GM23338 (cell line): ENCODE results near the gene FGF8. TPM values are rescaled to one million over a fixed set of nuclear protein-coding genes. Genes with fewer than 3 reads are reported as not detected.

Experiments
- ATAC-seq: fragments of 200-7000 bp; cut with Tn5 transposase; 3 replicates; pipeline ENCODE4 v1.9.1; 2020
- DNase-seq: peaks from one replicate; pipeline ENCODE4 v3.0.0-alpha.2; 2015; ENCODE audit warnings: low spot score
- H2AFZ ChIP-seq: fragments of 200-600 bp; sonication (generic); 2 replicates; pipeline ENCODE4 v1.8.0; 2016; ENCODE audit warnings: antibody characterized with exemption, mild to moderate bottlenecking, moderate library complexity
- H3F3A ChIP-seq: fragments of 200-600 bp; sonication (generic); replicated peaks from 2 replicates; pipeline ENCODE4 v1.8.0; 2017; ENCODE audit warnings: antibody characterized with exemption, mixed run types, low read depth
- H3K27ac ChIP-seq: fragments of 200-600 bp; sonication (generic); 2 replicates; pipeline ENCODE4 v1.6.1; 2016; ENCODE audit warnings: low read depth
- H3K27me3 ChIP-seq: fragments of 200-600 bp; sonication (generic); 2 replicates; pipeline ENCODE4 v1.8.0; 2016; ENCODE audit warnings: mild to moderate bottlenecking, mixed run types, moderate library complexity; ENCODE audit not compliant: insufficient read depth
- H3K36me3 ChIP-seq: fragments of 200-600 bp; sonication (generic); 2 replicates; pipeline ENCODE4 v1.8.0; 2016; ENCODE audit warnings: mild to moderate bottlenecking; ENCODE audit not compliant: insufficient read depth
- H3K4me1 ChIP-seq: fragments of 200-600 bp; sonication (generic); 2 replicates; pipeline ENCODE4 v1.8.0; 2016; ENCODE audit warnings: mild to moderate bottlenecking, moderate library complexity; ENCODE audit not compliant: insufficient read depth
- H3K4me2 ChIP-seq: fragments of 200-600 bp; sonication (generic); 2 replicates; pipeline ENCODE4 v1.7.1; 2017; ENCODE audit warnings: mixed run types
- H3K4me3 ChIP-seq: fragments of 200-600 bp; sonication (generic); 2 replicates; pipeline ENCODE4 v1.6.1; 2016; ENCODE audit warnings: mixed run types
- H3K79me2 ChIP-seq: fragments of 200-600 bp; sonication (generic); replicated peaks from 2 replicates; pipeline ENCODE4 v1.8.0; 2017; ENCODE audit warnings: mild to moderate bottlenecking; ENCODE audit not compliant: insufficient read depth
- H3K9me2 ChIP-seq: fragments of 200-600 bp; sonication (generic); 2 replicates; pipeline ENCODE4 v1.8.0; 2017; ENCODE audit not compliant: insufficient read depth
- H4K20me1 ChIP-seq: fragments of 200-600 bp; sonication (generic); replicated peaks from 2 replicates; pipeline ENCODE4 v1.8.0; 2017; ENCODE audit warnings: mild to moderate bottlenecking; ENCODE audit not compliant: insufficient read depth
- H3K27ac Mint-ChIP-seq: 2 replicates; pipeline ENCODE4 v1.8.0; 2020; ENCODE audit warnings: inconsistent platforms, mild to moderate bottlenecking, moderate library complexity, mixed read lengths
- H3K27me3 Mint-ChIP-seq: 3 replicates; pipeline ENCODE4 v1.8.0; 2022; ENCODE audit warnings: low read depth, mild to moderate bottlenecking, moderate library complexity, mixed read lengths, inconsistent platforms; ENCODE audit not compliant: insufficient read depth, poor library complexity
- H3K36me3 Mint-ChIP-seq: 3 replicates; pipeline ENCODE4 v1.8.0; 2021; ENCODE audit warnings: low read depth, mild to moderate bottlenecking, inconsistent platforms, moderate library complexity, mixed read lengths
- H3K4me1 Mint-ChIP-seq: 3 replicates; pipeline ENCODE4 v1.8.0; 2020; ENCODE audit warnings: mild to moderate bottlenecking, inconsistent platforms, mixed read lengths
- H3K4me3 Mint-ChIP-seq: 3 replicates; pipeline ENCODE4 v1.8.0; 2021; ENCODE audit warnings: moderate library complexity, mild to moderate bottlenecking, inconsistent platforms, mixed read lengths
- H3K9me3 Mint-ChIP-seq: 3 replicates; pipeline ENCODE4 v1.8.0; 2020; ENCODE audit warnings: moderate library complexity, mild to moderate bottlenecking, inconsistent platforms, mixed read lengths
- CREB1 ChIP-seq: fragments of 250-450 bp; sonication (Bioruptor Pico); IDR thresholded peaks from 2 replicates; pipeline ENCODE4 v1.5.0; 2020; ENCODE audit warnings: low read depth, mild to moderate bottlenecking, moderate library complexity
- EZH2 ChIP-seq: fragments of 200-600 bp; sonication (generic); IDR thresholded peaks from one replicate; pipeline ENCODE4 v1.8.0; 2017; ENCODE audit warnings: antibody characterized with exemption, mild to moderate bottlenecking, low read depth; ENCODE audit not compliant: unreplicated experiment
- EZH2phosphoT487 ChIP-seq: fragments of 200-600 bp; sonication (generic); IDR thresholded peaks from one replicate; pipeline ENCODE4 v1.8.1; 2018; ENCODE audit warnings: antibody characterized with exemption; ENCODE audit not compliant: unreplicated experiment
- JUNB ChIP-seq: IDR thresholded peaks from one replicate; pipeline ENCODE4 v1.6.1; 2016; ENCODE audit warnings: antibody characterized with exemption; ENCODE audit not compliant: unreplicated experiment
- NANOG ChIP-seq: IDR thresholded peaks from 2 replicates; pipeline ENCODE4 v1.6.1; 2016; ENCODE audit warnings: antibody characterized with exemption, borderline replicate concordance
- POLR2AphosphoS5 ChIP-seq: IDR thresholded peaks from 2 replicates; pipeline ENCODE4 v1.6.1; 2016; ENCODE audit warnings: antibody characterized with exemption, low read depth
- STAT1 ChIP-seq: IDR thresholded peaks from one replicate; pipeline ENCODE4 v1.6.1; 2016; ENCODE audit warnings: antibody characterized with exemption; ENCODE audit not compliant: unreplicated experiment
- ZNF114 ChIP-seq: fragments of 250-450 bp; sonication (Bioruptor Pico); IDR thresholded peaks from 2 replicates; pipeline ENCODE4 v1.5.0; 2020; ENCODE audit warnings: mild to moderate bottlenecking, moderate library complexity
- ZNF331 ChIP-seq: fragments of 250-450 bp; sonication (Bioruptor Pico); IDR thresholded peaks from 2 replicates; pipeline ENCODE4 v1.5.0; 2020; ENCODE audit warnings: low read depth, mild to moderate bottlenecking, moderate library complexity
- polyA plus RNA-seq: library from polyadenylated mRNA; unstranded; fragments of >200 nt; fragmentation: Nextera tagmentation; extraction: Ambion mirVana; gene quantifications from 2 replicates; pipeline ENCODE4 v1.2.1, GENCODE V29; 2016
- total RNA-seq: library from RNA; depleted of rRNA; stranded (reverse); fragments of >200 nt; shearing (Covaris generic); gene quantifications from 2 replicates; pipeline ENCODE4 v1.2.3, GENCODE V29; 2014
- TF ChIP-seq, protein P1 (sequence below): IDR thresholded peaks from one replicate; pipeline ENCODE4 v1.6.1; 2018; ENCODE audit warnings: antibody characterized with exemption; ENCODE audit not compliant: unreplicated experiment
- TF ChIP-seq, protein P2 (sequence below), 2 experiments: fragments of 200-600 bp in 1 of 2; sonication (generic) in 1 of 2; conservative IDR thresholded peaks; 2 replicates each; pipeline versions ENCODE4 v1.5.1 to v1.6.1; 2016 to 2017; ENCODE audit warnings: antibody characterized with exemption in 2 of 2, low read depth in 2 of 2, mild to moderate bottlenecking in 2 of 2, moderate library complexity in 1 of 2
- TF ChIP-seq, protein P3 (sequence below): fragments of 250-450 bp; sonication (Bioruptor Pico); IDR thresholded peaks from 2 replicates; pipeline ENCODE4 v1.5.0; 2020; ENCODE audit warnings: mild to moderate bottlenecking, moderate library complexity
- TF ChIP-seq, protein P4 (sequence below): IDR thresholded peaks from 2 replicates; pipeline ENCODE4 v1.6.1; 2016; ENCODE audit warnings: antibody characterized with exemption

The FGF8 gene
- total and polyA plus RNA-seq, 2 experiments from 2014 or later, result 1.6 to 6.2 TPM

DNA sequence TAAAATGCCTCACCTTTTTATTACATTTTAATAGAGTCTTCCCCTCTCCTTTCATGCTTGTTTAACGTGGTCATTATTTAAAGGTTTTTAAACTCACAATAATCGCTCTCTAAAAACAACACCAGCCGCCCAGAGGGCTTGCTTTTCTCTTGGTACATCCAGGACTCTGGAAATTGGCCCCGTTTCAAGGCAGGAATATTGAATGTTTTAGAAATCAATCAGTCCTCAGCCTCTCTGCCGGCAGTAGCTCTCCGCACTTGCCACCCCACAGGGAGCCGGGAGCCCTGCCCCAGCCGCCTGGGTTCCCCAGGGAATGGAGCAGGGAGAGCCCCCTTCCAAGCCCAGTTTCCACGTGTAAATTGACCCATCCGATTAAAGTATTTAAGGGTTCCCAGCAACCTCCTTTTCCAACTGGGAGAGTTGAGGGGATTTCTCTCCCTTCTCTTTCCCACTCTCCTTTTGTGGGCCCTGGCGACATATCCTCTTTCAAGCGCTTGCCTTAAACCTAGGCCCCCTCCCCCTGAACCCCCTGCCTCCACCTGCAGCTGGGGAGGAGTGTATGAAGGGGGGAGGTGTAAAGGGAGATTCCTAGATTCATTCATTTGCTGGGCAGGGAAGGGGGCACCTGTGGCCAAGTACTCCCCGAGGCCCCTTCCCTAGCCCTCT lies 1.9 kb downstream of the FGF8 start:
- peak overlapping the region; percentile 64 for H3K4me3 Mint-ChIP-seq

More for the DNA sequence above, 1.9 kb downstream of the FGF8 start:
- DNase-seq (peak; percentile 50), ATAC-seq (peak; percentile 3)
- Histone ChIP-seq H3K9me2 (no peaks in the 10 kb centered on the region), H4K20me1 (no peaks in the 10 kb centered on the region), H3K4me3 (peak overlapping the region; percentile 57), H3K27me3 (peaks cover 71% of the 10 kb centered on the region), H2AFZ (peak overlapping the region; percentile 72), H3K4me2 (peak overlapping the region; percentile 90), H3K79me2 (no peaks in the 10 kb centered on the region), H3F3A (peaks cover 11% of the 10 kb centered on the region), H3K36me3 (no peaks in the 10 kb centered on the region), H3K27ac (no peak overlapping the region), H3K4me1 (peaks cover 48% of the 10 kb centered on the region)
- no peak overlapping the region for H3K27ac Mint-ChIP-seq
- peaks cover 6% of the 10 kb centered on the region for H3K36me3 Mint-ChIP-seq
- no peaks in the 10 kb centered on the region for H3K9me3 Mint-ChIP-seq
- H3K4me1 Mint-ChIP-seq, result peaks cover 57% of the 10 kb centered on the region
- TF ChIP-seq JUNB, result no peak
- TF ChIP-seq, protein P1, sequence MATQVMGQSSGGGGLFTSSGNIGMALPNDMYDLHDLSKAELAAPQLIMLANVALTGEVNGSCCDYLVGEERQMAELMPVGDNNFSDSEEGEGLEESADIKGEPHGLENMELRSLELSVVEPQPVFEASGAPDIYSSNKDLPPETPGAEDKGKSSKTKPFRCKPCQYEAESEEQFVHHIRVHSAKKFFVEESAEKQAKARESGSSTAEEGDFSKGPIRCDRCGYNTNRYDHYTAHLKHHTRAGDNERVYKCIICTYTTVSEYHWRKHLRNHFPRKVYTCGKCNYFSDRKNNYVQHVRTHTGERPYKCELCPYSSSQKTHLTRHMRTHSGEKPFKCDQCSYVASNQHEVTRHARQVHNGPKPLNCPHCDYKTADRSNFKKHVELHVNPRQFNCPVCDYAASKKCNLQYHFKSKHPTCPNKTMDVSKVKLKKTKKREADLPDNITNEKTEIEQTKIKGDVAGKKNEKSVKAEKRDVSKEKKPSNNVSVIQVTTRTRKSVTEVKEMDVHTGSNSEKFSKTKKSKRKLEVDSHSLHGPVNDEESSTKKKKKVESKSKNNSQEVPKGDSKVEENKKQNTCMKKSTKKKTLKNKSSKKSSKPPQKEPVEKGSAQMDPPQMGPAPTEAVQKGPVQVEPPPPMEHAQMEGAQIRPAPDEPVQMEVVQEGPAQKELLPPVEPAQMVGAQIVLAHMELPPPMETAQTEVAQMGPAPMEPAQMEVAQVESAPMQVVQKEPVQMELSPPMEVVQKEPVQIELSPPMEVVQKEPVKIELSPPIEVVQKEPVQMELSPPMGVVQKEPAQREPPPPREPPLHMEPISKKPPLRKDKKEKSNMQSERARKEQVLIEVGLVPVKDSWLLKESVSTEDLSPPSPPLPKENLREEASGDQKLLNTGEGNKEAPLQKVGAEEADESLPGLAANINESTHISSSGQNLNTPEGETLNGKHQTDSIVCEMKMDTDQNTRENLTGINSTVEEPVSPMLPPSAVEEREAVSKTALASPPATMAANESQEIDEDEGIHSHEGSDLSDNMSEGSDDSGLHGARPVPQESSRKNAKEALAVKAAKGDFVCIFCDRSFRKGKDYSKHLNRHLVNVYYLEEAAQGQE, result no peak
- TF ChIP-seq POLR2AphosphoS5, result no peak
- TF ChIP-seq EZH2, result no peak
- TF ChIP-seq STAT1, result no peak
- TF ChIP-seq, protein P2, sequence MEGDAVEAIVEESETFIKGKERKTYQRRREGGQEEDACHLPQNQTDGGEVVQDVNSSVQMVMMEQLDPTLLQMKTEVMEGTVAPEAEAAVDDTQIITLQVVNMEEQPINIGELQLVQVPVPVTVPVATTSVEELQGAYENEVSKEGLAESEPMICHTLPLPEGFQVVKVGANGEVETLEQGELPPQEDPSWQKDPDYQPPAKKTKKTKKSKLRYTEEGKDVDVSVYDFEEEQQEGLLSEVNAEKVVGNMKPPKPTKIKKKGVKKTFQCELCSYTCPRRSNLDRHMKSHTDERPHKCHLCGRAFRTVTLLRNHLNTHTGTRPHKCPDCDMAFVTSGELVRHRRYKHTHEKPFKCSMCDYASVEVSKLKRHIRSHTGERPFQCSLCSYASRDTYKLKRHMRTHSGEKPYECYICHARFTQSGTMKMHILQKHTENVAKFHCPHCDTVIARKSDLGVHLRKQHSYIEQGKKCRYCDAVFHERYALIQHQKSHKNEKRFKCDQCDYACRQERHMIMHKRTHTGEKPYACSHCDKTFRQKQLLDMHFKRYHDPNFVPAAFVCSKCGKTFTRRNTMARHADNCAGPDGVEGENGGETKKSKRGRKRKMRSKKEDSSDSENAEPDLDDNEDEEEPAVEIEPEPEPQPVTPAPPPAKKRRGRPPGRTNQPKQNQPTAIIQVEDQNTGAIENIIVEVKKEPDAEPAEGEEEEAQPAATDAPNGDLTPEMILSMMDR (conservative IDR thresholded peaks at IDR 0.05; ENCODE audit: low read depth in 2 of 2), result no peak
- TF ChIP-seq, protein P3, sequence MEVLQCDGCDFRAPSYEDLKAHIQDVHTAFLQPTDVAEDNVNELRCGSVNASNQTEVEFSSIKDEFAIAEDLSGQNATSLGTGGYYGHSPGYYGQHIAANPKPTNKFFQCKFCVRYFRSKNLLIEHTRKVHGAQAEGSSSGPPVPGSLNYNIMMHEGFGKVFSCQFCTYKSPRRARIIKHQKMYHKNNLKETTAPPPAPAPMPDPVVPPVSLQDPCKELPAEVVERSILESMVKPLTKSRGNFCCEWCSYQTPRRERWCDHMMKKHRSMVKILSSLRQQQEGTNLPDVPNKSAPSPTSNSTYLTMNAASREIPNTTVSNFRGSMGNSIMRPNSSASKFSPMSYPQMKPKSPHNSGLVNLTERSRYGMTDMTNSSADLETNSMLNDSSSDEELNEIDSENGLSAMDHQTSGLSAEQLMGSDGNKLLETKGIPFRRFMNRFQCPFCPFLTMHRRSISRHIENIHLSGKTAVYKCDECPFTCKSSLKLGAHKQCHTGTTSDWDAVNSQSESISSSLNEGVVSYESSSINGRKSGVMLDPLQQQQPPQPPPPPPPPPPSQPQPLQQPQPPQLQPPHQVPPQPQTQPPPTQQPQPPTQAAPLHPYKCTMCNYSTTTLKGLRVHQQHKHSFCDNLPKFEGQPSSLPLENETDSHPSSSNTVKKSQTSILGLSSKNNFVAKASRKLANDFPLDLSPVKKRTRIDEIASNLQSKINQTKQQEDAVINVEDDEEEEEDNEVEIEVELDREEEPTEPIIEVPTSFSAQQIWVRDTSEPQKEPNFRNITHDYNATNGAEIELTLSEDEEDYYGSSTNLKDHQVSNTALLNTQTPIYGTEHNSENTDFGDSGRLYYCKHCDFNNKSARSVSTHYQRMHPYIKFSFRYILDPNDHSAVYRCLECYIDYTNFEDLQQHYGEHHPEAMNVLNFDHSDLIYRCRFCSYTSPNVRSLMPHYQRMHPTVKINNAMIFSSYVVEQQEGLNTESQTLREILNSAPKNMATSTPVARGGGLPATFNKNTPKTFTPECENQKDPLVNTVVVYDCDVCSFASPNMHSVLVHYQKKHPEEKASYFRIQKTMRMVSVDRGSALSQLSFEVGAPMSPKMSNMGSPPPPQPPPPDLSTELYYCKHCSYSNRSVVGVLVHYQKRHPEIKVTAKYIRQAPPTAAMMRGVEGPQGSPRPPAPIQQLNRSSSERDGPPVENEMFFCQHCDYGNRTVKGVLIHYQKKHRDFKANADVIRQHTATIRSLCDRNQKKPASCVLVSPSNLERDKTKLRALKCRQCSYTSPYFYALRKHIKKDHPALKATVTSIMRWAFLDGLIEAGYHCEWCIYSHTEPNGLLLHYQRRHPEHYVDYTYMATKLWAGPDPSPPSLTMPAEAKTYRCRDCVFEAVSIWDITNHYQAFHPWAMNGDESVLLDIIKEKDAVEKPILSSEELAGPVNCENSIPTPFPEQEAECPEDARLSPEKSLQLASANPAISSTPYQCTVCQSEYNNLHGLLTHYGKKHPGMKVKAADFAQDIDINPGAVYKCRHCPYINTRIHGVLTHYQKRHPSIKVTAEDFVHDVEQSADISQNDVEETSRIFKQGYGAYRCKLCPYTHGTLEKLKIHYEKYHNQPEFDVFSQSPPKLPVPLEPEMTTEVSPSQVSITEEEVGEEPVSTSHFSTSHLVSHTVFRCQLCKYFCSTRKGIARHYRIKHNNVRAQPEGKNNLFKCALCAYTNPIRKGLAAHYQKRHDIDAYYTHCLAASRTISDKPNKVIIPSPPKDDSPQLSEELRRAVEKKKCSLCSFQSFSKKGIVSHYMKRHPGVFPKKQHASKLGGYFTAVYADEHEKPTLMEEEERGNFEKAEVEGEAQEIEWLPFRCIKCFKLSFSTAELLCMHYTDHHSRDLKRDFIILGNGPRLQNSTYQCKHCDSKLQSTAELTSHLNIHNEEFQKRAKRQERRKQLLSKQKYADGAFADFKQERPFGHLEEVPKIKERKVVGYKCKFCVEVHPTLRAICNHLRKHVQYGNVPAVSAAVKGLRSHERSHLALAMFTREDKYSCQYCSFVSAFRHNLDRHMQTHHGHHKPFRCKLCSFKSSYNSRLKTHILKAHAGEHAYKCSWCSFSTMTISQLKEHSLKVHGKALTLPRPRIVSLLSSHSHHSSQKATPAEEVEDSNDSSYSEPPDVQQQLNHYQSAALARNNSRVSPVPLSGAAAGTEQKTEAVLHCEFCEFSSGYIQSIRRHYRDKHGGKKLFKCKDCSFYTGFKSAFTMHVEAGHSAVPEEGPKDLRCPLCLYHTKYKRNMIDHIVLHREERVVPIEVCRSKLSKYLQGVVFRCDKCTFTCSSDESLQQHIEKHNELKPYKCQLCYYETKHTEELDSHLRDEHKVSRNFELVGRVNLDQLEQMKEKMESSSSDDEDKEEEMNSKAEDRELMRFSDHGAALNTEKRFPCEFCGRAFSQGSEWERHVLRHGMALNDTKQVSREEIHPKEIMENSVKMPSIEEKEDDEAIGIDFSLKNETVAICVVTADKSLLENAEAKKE (CRISPR knock-in tag), result no peak
- no peak for TF ChIP-seq ZNF331 (CRISPR knock-in tag)
- TF ChIP-seq EZH2phosphoT487, result no peak
- no peak for TF ChIP-seq CREB1 (CRISPR knock-in tag)
- no peak for TF ChIP-seq NANOG
- TF ChIP-seq, protein P4, sequence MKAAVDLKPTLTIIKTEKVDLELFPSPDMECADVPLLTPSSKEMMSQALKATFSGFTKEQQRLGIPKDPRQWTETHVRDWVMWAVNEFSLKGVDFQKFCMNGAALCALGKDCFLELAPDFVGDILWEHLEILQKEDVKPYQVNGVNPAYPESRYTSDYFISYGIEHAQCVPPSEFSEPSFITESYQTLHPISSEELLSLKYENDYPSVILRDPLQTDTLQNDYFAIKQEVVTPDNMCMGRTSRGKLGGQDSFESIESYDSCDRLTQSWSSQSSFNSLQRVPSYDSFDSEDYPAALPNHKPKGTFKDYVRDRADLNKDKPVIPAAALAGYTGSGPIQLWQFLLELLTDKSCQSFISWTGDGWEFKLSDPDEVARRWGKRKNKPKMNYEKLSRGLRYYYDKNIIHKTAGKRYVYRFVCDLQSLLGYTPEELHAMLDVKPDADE, result no peak
- TF ChIP-seq ZNF114 (CRISPR knock-in tag), result no peak
- peaks cover 80% of the 10 kb centered on the region for H3K27me3 Mint-ChIP-seq
